SU-DHL-6 (cell line): ENCODE measurements around the gene DNAI7.

ENCODE experiments used
- EZH2phosphoT487 ChIP-seq: fragments of 200-600 bp; sonication (generic), shearing (Covaris generic); conservative IDR thresholded peaks from 2 replicates; pipeline ENCODE4 v1.6.1; 2018; ENCODE audit warnings: mild to moderate bottlenecking, antibody characterized with exemption, low read length, moderate library complexity, mixed read lengths
- TF ChIP-seq, protein P1 (sequence below): fragments of 200-600 bp; sonication (generic); IDR thresholded peaks from one replicate; pipeline ENCODE4 v1.5.1; 2017; ENCODE audit warnings: antibody characterized with exemption, mild to moderate bottlenecking, low read length, moderate library complexity; ENCODE audit not compliant: insufficient read depth, poor library complexity, severe bottlenecking

DNA sequence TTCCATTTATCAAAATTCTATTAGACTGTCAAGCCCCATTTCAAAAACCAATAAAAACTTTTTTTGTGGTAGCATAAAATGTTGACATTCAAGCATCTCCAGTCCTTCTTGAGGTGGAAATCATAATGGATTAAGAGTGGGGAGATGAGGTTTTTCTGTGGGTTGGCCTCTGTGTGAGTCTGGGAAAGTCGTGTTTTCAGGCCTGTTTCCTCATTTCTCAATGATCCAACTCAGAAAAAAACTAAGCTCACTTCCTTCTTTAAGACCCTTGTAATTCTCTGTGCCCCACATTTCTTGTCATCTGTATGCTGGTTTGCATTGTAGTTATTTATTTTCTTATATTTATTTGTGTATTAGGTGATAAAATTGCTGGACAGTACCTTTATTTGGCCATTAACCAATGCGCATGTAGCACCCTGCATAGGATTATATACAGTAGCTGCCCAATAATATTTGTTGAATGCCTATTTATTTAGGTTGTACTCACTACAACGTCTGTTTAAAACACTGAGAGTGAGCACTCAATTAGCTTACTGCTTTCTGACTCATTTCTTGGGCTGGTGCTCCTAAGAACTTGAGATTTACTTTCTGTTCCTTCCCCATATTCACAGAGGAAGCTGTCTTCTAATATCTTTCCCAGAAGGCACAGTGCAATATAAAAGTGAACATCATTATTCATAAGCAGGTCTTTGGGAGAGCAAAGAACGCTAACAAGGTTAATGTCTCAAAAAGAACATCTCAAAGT, 121.9 kb downstream of the DNAI7 start:
- TF ChIP-seq, protein P1, sequence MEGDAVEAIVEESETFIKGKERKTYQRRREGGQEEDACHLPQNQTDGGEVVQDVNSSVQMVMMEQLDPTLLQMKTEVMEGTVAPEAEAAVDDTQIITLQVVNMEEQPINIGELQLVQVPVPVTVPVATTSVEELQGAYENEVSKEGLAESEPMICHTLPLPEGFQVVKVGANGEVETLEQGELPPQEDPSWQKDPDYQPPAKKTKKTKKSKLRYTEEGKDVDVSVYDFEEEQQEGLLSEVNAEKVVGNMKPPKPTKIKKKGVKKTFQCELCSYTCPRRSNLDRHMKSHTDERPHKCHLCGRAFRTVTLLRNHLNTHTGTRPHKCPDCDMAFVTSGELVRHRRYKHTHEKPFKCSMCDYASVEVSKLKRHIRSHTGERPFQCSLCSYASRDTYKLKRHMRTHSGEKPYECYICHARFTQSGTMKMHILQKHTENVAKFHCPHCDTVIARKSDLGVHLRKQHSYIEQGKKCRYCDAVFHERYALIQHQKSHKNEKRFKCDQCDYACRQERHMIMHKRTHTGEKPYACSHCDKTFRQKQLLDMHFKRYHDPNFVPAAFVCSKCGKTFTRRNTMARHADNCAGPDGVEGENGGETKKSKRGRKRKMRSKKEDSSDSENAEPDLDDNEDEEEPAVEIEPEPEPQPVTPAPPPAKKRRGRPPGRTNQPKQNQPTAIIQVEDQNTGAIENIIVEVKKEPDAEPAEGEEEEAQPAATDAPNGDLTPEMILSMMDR = no peak
- no peak for TF ChIP-seq EZH2phosphoT487
